ENCODE results near the gene MYADML2. TPM values are rescaled to one million over a fixed set of nuclear protein-coding genes. Genes with fewer than 3 reads are reported as not detected.

The MYADML2 gene
- total RNA-seq, 1 experiment from 2014 or later = 0.22 TPM

GRCh38 chr17:81915331-81915730 is 31.7 kb downstream of the MYADML2 start:
- Histone ChIP-seq H3K14ac (ENCODE audit: insufficient read depth, low read length) (no peak overlapping the region), H4K8ac (replicated peaks; ENCODE audit: insufficient read length, low read depth, low read length) (no peak overlapping the region), H3K18ac (ENCODE audit: insufficient read length, low read depth, low read length) (no peak overlapping the region), H3K27me3 (ENCODE audit: insufficient read depth, low read length) (no peaks in the 10 kb centered on the region), H2BK12ac (ENCODE audit: insufficient read length, low read depth, low read length) (no peak overlapping the region), H3K79me2 (ENCODE audit: insufficient read depth, low read length) (no peaks in the 10 kb centered on the region; the same call in 1 of the 2 replicates), H4K20me1 (ENCODE audit: control insufficient read depth, insufficient read depth, insufficient read length) (no peaks in the 10 kb centered on the region), H2AK5ac (ENCODE audit: insufficient read length, low read length) (no peak overlapping the region), H4K91ac (ENCODE audit: insufficient read length, low read depth, low read length) (no peak overlapping the region), H3K9me3 (ENCODE audit: control insufficient read depth, low read depth, low read length) (no peaks in the 10 kb centered on the region), H2BK120ac (ENCODE audit: low read depth, low read length, poor library complexity, severe bottlenecking) (no peak overlapping the region), H2BK15ac (ENCODE audit: low read depth, low read length) (no peak overlapping the region), H3K9ac (ENCODE audit: extremely low read depth, insufficient read length, low read length) (no peak overlapping the region), H3K79me1 (ENCODE audit: insufficient read depth, low read depth, low read length, poor library complexity, severe bottlenecking) (no peaks in the 10 kb centered on the region), H3T11ph (ENCODE audit: low read length) (no peak overlapping the region), H3K4me1 (ENCODE audit: insufficient read depth, low read length) (no peaks in the 10 kb centered on the region), H3K23me2 (ENCODE audit: insufficient read length, low read depth, low read length, poor library complexity, severe bottlenecking) (peaks cover 10% of the 10 kb centered on the region), H2AFZ (ENCODE audit: low read length) (no peak overlapping the region), H3K27ac (ENCODE audit: insufficient read length, low read depth, low read length) (no peak overlapping the region), H3K4me2 (ENCODE audit: insufficient read depth, insufficient read length, low read length) (no peak overlapping the region), H4K5ac (ENCODE audit: insufficient read length, low read depth, low read length) (no peak overlapping the region), H2BK20ac (ENCODE audit: low read depth, low read length, poor library complexity, severe bottlenecking) (no peak overlapping the region), H3K23ac (ENCODE audit: insufficient read length, low read depth, low read length) (no peak overlapping the region), H3K56ac (ENCODE audit: insufficient read length, low read depth, low read length) (no peak overlapping the region), H3K4ac (ENCODE audit: low read depth, low read length) (no peak overlapping the region), H2BK5ac (ENCODE audit: insufficient read length, low read length) (no peak overlapping the region)
- H3K4me3 Mint-ChIP-seq = no peak overlapping the region
- no peak overlapping the region for H3K27ac Mint-ChIP-seq
- peaks cover 17 to 46% (median 44%) of the 10 kb centered on the region in 3 experiments; a peak in 6 of 7 replicates for H3K36me3 Mint-ChIP-seq (ENCODE audit: insufficient read depth in 1 of 3, low read depth in 3 of 3)
- peaks cover 11 to 16% of the 10 kb centered on the region in 2 experiments for H3K4me1 Mint-ChIP-seq
- DNase-seq = no peak
- H3K27me3 Mint-ChIP-seq (ENCODE audit: low read depth) = no peaks in the 10 kb centered on the region
- no CpG with 5 or more reads among the region's 12 CpGs for WGBS (ENCODE audit: extremely low coverage, insufficient read length, low lambda C conversion rate)
- TF ChIP-seq CTCF (conservative IDR thresholded peaks at IDR 0.05) = no peak
- no peaks in the 10 kb centered on the region; a peak in 1 of 5 replicates for H3K9me3 Mint-ChIP-seq

Measured in H9 (cell line).